ENCODE data around the gene SREK1.

The SREK1 gene

GRCh38 chr5:66164044-66164790 lies 20.1 kb downstream of the SREK1 start:
- DNase-seq (ENCODE audit: low read depth), result no peak

DNA sequence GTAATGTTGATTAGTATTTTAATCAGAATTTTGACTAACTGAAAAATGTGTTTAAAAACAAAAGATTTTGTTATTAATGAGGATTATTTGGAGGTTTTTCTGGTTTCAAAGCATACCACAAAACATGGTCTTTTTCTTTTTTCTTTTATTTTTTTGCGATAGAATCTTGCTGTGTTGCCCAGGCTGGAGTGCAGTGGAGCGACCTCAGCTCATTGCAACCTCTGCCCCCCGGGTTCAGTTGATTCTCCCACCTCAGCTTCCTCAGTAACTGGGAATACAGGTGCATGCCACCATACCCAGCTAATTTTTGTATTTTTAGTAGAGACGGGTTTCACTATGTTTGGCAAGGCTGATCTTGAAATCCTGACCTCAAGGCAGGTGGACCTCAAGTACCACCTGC lies 24.1 kb downstream of the SREK1 start:
- no peak for DNase-seq (ENCODE audit: low read depth)

GRCh38 chr5:66169534-66169933 lies 25.4 kb downstream of the SREK1 start:
- no peak for DNase-seq (ENCODE audit: low read depth)

- DNase-seq (ENCODE audit: low read depth), result no peak
Measured at GRCh38 chr5:66170195-66170919, 26.3 kb downstream of the SREK1 start.

GRCh38 chr5:66171349-66172344 lies 27.5 kb downstream of the SREK1 start:
- peak; percentile 39 for DNase-seq (ENCODE audit: low read depth)

- DNase-seq (ENCODE audit: low read depth), result no peak
Measured at GRCh38 chr5:66174338-66174737, 30.2 kb downstream of the SREK1 start.

- no peak for DNase-seq (ENCODE audit: low read depth)
Measured at GRCh38 chr5:66178799-66179198, 34.7 kb downstream of the SREK1 start.

DNA sequence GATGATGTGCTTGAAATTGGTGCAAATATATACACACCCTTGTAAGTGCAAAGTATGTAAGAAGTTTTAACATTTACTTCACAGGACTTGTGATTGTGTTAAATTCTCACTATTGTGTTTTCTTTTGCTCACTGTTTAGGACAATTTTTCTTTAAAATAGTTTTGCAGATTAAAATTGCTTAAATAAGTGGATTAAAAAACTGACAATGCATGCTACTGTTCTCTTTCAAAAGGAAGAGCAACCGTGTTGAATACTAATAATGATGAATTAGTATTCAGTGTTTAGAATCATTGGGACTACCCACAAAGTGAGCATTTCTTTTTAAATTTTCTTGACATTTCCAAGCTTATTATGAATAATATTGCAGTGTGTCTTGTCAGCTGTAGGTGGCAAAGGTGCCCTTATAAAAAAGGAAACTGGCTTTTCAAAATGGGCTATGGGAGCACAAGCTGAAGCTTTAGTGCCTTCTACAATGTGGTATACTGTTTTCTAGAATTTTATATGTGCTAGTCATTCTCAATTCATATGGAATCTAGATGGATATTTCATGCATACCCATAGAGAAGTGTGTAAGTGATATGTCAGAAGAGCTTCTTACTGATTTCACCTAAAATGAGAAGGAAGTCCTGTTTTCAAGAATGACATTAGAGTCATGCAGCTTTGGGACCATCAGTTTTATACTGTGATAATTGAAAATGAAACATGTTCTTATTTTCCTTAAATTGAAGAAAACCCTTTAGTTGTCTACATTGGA lies 35.4 kb downstream of the SREK1 start:
- no peak for DNase-seq (ENCODE audit: low read depth)

GRCh38 chr5:66180282-66181155 lies 36.4 kb downstream of the SREK1 start:
- no peak for DNase-seq (ENCODE audit: low read depth)

DNA sequence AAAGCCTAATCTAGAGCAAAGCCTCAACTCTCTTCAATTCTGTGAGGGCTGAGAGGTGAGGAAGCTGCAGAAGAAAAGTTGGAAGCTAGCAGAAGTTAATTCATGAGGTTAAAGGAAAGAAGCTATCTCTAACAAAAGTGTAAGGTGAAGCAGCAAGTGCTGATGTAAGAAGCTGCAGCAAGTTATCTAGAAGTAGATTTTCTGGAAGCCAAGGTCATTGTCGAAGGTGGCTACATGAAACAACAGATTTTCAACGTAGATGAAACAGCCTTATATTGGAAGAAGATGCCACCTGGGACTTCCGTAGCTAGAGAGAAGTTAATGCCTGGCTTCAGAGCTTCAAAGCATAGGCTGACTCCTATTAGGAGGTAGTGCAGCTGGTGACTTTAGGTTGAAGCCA lies 42.0 kb downstream of the SREK1 start:
- DNase-seq (ENCODE audit: low read depth), result no peak

- DNase-seq (ENCODE audit: low read depth), result no peak
Measured at GRCh38 chr5:66193419-66193818, 49.3 kb downstream of the SREK1 start.

DNA sequence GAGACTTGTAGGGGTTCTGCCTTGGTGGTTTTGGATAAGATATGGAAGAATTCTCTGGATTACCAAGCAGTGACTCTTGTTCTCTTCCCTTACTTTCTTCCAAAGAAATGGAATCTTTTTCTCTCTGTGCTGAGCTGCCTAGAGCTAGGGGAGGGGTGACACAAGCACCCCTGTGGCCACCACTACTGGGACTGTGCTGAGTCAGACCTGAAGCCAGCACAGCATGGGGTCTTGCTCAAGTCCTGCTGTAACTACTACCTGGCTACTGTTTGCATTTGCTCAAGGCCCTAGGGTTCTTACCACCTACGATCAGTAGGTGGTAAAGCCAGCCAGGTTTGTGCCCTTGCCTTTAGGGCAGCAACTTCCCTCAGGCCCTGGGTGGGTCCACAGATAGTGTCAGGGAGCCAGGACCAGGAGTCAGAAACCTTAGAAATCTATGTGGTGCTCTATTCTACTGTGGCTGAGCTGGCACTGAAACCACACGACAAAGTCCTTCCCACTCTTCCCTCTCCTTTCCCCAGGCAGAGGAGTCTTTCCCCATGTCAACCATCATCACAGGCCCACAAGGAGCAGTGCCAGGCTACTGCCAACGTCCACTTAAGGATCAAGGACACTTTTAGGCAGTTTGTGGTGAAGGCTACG lies 53.8 kb downstream of the SREK1 start:
- no peak for DNase-seq (ENCODE audit: low read depth)

- DNase-seq (ENCODE audit: low read depth), result no peak
Measured at GRCh38 chr5:66198837-66199236, 54.7 kb downstream of the SREK1 start.

GRCh38 chr5:66203531-66203930 lies 59.4 kb downstream of the SREK1 start:
- DNase-seq (ENCODE audit: low read depth), result no peak

- DNase-seq (ENCODE audit: low read depth), result no peak
Measured at GRCh38 chr5:66206465-66206864, 62.4 kb downstream of the SREK1 start.

DNA sequence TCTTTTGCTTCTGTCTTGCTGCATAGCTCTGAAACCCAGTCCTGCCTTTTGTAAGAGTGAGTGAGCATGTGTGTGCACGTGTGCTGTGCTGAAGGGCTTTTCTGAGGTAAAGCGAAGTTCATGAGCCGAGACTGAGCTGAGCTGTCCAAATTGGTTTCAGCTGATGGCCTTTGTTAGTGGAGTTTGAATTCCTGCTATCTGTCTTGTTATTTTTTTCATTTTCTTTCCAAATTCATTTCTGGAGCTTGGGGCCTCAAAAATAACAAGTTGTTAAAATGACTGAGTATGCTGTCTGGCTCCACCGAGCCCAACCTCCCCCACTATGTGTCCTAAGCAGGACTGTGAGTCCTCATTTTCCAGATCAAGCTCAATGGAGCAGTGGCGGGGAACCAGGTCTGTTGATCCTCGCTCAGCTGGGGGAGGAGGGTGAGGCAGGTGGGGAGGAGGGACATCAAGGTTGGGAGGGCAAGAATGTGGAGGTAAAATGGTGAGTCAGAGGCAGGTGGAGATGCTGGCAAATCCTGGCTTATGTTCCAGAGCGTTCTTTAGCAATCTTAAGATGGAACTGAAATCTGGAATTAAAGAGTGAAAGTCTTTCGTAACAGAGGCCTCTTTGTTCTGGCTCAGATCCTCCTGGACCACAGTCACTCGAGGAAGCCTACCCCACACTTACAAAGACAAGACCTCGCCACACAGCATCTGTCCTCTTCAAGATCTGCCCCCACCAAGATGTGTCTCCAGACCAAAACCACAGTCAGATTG lies 63.9 kb downstream of the SREK1 start:
- DNase-seq (ENCODE audit: low read depth), result no peak

GRCh38 chr5:66209350-66209749 lies 65.2 kb downstream of the SREK1 start:
- DNase-seq (ENCODE audit: low read depth), result no peak

DNA sequence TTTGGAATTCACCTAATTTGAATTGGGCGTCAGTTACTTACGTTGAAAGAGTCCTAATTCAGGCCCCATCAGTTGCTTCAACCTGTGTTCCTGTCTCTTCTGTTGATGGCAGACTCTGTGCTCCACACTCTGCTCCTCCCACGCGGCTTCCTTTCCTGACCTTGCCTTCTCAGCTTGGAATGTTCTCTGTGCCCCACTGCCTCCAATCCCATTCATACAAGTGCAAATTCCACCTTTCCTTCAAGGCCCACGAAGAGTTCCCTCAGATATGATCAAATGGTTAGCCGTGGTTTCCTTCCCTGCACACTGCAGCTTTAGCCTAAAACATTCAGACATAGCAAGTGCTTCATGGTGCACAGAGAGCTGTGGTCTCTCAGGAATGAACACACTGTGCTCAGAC lies 65.7 kb downstream of the SREK1 start:
- DNase-seq (ENCODE audit: low read depth), result no peak

GRCh38 chr5:66213533-66213932 lies 69.4 kb downstream of the SREK1 start:
- DNase-seq (ENCODE audit: low read depth), result no peak

Data from T-helper 22 cell (primary cell).